NCI-H524 (cell line): ENCODE measurements around the gene CD80.

Experiments
- DNase-seq, 2 experiments: peaks; one replicate each; lab custom pipeline; 2025; lab: John Stamatoyannopoulos, UW

The CD80 gene

DNA sequence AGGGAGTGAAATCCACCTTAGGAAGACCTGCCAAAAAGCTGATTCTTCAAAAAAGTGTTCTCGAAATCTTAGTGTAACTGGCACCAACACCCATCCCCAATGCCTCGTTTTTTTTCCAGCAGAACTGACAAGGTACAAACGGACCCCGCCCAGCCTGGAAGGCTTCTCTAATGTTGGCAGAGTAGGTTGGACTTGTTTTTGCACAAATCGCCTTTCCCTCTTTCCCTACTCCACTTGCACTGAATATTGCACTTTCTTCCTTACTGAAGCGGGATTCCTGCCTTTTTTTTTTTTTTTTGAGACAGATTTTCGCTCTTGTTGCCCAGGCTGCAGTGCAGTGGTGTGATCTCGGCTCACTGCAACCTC lies 61.6 kb downstream of the CD80 start:
- no peak for DNase-seq

DNA sequence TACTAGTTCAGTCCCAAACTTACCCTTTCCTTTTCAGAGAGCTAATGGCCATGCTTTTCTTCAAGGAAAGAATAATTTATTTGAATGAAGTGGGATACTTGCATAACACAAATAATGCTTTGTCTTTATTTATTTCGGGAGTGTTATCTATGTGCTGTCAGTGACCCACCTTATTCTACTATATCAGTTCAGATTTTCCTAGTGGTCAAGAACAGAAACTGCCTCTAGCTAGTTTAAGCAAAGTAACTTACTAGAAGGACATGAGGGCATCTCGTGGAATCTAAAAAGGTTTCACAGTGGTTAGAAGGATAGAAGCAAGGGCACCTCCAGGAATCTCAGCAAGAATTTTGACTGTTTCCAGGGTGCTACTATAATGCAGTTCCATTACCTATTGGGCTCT lies 64.8 kb downstream of the CD80 start:
- no peak for DNase-seq

DNA sequence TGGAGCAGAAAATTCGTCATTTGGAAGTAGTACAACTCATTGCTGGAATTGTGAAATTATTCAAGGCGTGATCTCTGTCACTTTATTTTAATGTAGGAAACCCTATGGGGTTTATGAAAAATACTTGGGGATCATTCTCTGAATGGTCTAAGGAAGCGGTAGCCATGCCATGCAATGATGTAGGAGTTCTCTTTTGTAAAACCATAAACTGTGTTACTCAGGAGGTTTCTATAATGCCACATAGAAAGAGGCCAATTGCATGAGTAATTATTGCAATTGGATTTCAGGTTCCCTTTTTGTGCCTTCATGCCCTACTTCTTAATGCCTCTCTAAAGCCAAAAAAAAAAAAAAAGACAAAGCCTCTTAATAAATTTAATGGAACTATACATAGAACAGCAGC lies 66.6 kb downstream of the CD80 start:
- no peak for DNase-seq

DNA sequence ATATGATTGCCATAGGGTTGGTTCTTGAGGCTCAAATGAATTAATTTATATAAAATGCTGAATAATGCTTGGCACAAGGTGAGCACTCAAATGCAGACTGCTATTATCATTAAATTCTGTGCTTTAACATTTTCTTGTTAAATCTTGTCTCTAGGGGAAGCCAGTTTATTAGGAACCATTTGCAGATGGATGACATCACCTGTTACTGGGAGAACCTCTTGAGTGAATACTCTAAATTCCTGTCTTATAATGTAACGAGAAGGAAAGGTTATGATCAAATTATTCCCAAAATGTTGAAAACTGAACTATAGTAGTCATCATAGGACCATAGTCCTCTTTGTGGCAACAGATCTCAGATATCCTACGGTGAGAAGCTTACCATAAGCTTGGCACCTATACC lies 67.3 kb downstream of the CD80 start:
- no peak for DNase-seq

DNA sequence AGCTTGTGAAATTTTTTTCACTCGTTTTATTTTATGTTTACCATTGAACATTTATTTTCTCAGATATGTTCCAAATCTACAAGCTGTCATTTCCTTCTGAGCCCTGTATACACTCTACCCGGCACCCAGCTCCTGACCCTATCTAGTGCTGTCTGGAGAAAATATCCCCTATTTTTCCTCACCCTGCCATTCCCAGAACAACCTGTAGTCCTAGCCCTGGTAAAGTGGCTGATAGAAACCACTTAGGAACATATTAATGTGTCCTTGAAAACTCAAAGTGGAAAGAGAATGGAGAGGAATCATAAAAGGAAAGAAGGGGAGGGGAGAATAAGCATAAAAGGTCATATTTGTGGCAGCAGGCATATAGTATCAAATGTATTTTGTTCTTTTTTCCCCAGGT lies 69.3 kb downstream of the CD80 start:
- no peak for DNase-seq

DNA sequence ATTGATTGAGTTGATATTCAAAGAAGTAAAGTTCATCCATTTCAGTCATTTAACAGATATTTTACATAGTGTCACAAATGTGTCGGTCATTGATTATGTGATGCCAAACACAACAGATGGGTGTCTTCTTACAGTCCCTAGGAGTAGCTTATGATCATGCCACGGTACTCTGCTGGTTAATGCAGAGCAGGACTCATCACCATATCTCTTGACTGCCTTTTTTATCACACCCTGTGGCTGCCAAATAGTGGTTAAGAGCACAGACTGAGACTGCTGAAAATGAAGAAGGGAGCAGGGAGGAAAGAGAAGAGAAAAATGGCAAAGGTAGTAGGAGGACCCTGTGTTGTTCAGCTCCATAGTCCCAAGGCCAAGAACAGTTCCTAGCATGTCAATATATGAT lies 73.9 kb downstream of the CD80 start:
- no peak for DNase-seq

DNA sequence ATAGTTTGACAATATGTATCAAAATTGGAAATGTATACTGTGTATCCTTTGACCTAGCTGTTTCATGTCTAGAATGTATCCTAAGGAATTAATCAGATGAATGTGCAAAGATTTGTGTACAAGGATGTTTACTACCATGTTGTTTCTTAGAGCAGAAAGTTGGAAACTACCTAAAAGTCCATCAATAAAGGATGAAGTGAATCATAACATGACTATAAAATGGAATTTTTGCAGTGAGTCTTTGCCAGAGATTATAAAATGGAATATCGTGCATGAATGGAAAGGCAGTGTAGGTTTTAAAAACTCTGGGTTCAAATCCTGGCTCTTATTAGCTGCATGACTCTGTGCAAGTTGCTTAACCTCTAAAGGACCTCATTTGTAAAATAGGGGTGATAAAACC lies 76.3 kb downstream of the CD80 start:
- no peak for DNase-seq

DNA sequence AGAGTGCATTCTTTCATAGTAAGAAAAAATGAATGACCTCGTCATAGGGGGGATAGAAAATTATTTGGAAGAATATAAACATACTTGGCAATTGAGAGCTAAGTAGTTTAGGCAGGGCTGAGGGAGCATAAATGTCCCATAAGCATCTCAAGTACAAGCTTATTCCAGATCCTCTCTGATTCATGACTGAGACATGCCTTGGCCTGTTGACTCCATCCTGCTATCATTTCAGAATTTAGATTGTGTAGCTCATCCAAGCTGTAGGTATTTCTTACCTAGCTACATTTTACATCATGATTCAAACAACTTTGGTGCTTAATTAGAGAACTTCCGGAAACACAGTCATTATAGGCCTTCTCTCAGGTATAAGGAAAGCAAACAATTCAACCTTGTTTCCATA lies 78.3 kb downstream of the CD80 start:
- DNase-seq: no peak
